HG03558 (cell line): ENCODE data around the gene KDM3B.
"Not testable (repeated sequence)": the region's sequence is repeated elsewhere in the genome, so short reads cannot be mapped to it uniquely, and the experiment has no call there.

Source experiments
- ATAC-seq: cut with Tn5 transposase; IDR thresholded peaks from one replicate; pipeline ENCODE4 v1.9.1; 2021; ENCODE audit warnings: moderate number of reproducible peaks; ENCODE audit not compliant: unreplicated experiment; ENCODE audit errors: extremely low read depth

KDM3B gene

GRCh38 chr5:138382347-138382746, 29.9 kb downstream of the KDM3B start:
- ATAC-seq, result no peak

- ATAC-seq, result no peak
Observed at GRCh38 chr5:138385660-138386059, 33.2 kb downstream of the KDM3B start.

- ATAC-seq, result no peak
Observed at GRCh38 chr5:138386290-138386689, 33.8 kb downstream of the KDM3B start.

- ATAC-seq, result no peak
Observed at GRCh38 chr5:138389332-138389731, 36.8 kb downstream of the KDM3B start.

- not testable (repeated sequence) for ATAC-seq
Observed at GRCh38 chr5:138389911-138390310, 37.4 kb downstream of the KDM3B start.

- ATAC-seq, result no peak
Observed at GRCh38 chr5:138391859-138392386, 39.4 kb downstream of the KDM3B start.

- peak; percentile 75 for ATAC-seq
Observed at GRCh38 chr5:138402640-138403039, 50.2 kb downstream of the KDM3B start.

- no peak for ATAC-seq
Observed at GRCh38 chr5:138408023-138408422, 55.5 kb downstream of the KDM3B start.

GRCh38 chr5:138410996-138411640, 58.6 kb downstream of the KDM3B start:
- not testable (repeated sequence) for ATAC-seq

- no peak for ATAC-seq
Observed at GRCh38 chr5:138418444-138418843, 66.0 kb downstream of the KDM3B start.

GRCh38 chr5:138425079-138425478, 72.6 kb downstream of the KDM3B start:
- ATAC-seq, result no peak

- ATAC-seq, result no peak
Observed at GRCh38 chr5:138435943-138436342, 83.5 kb downstream of the KDM3B start.

GRCh38 chr5:138438003-138438723, 85.7 kb downstream of the KDM3B start:
- ATAC-seq, result no peak

- peak; percentile 54 for ATAC-seq
Observed at GRCh38 chr5:138438724-138439476, 86.4 kb downstream of the KDM3B start, which contains the start of gene REEP2. Gene REEP2 (plus strand): TSS chr5:138439057. CDS start chr5:138439209, 152 bp downstream.

- ATAC-seq, result no peak
Observed at GRCh38 chr5:138439477-138440158, 87.1 kb downstream of the KDM3B start.

- no peak for ATAC-seq
Observed at GRCh38 chr5:138440159-138441073, 87.9 kb downstream of the KDM3B start.

- no peak for ATAC-seq
Observed at GRCh38 chr5:138441221-138441620, 88.7 kb downstream of the KDM3B start.

- ATAC-seq, result no peak
Observed at GRCh38 chr5:138444078-138444773, 91.7 kb downstream of the KDM3B start.
